ENCODE results near the gene ITGA11.

- TF ChIP-seq CTCF (IDR thresholded peaks at IDR 0.05; ENCODE audit: insufficient read depth, low read depth, low read length) (no peak), EZH2 (IDR thresholded peaks at IDR 0.05; ENCODE audit: insufficient read depth, low read length) (no peak)
Measured at GRCh38 chr15:68378595-68378994, 53.4 kb downstream of the ITGA11 start.
